Measurements from ENCODE around the gene NALCN. TPM values are rescaled to one million over a fixed set of nuclear protein-coding genes. Genes with fewer than 3 reads are reported as not detected.

Gene NALCN
- total RNA-seq, 5 donors from 2014 or later (not counting 1 experiment from before 2014, with no cell fraction given): not detected

DNA sequence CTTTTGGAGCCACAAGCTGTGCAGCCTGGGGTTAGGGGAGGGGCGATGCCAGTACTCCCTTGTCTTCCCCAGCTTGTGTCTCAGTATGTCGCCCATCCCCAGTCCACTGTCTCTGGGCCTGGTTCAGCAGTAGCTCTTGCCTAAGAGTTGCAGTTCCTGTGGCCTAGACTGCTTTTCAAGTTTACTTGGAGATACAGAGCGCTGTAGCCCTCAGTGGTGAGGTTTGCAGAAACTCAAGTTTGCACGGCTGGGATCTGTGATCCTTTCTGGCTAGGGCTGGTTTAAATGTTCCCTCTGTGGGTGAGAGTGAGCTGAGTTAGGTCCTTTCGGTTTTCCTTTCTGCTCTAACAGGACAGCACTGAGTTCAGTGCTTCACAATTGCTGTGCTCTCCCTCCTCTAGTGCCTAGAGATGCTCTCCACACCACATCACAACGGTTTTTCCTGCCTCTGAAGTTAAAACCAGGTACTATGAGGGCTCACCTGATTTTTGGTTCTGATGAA, 381.1 kb downstream of the NALCN start:
- H3K27me3 Mint-ChIP-seq: peaks cover 13 to 15% of the 10 kb centered on the region in 2 donors
- DNase-seq: no peak
- no peaks in the 10 kb centered on the region for H3K4me1 Mint-ChIP-seq
- H3K4me1 ChIP-seq (ENCODE audit: control insufficient read depth in 1 of 2, extremely low read depth in 1 of 2, insufficient read depth in 2 of 2, low read length in 2 of 2): no peaks in the 10 kb centered on the region
- H3K4me3 Mint-ChIP-seq: no peak overlapping the region
- ChIA-PET POLR2A (interaction anchor here in 1 of 2 donors (0.6 kb wide), 1 partner anchor 918 kb away, joined by 3 read pairs; no protein-coding TSS in a partner anchor), CTCF (no interaction called here)
- peaks cover 0 to 19% of the 10 kb centered on the region in 2 experiments for H3K27me3 ChIP-seq (replicated peaks in 1 of 2; ENCODE audit: control insufficient read depth in 2 of 2, extremely low read depth in 1 of 2, insufficient read depth in 2 of 2, low read length in 1 of 2)
- no peaks in the 10 kb centered on the region for H3K9me3 ChIP-seq
- 79% methylated on average over 4 of the region's 6 CpGs for WGBS (ENCODE audit: insufficient coverage)
- no peak overlapping the region for H3K27ac Mint-ChIP-seq
- H3K36me3 Mint-ChIP-seq: no peaks in the 10 kb centered on the region
- H3K27ac ChIP-seq (ENCODE audit: low read length): no peak overlapping the region
- no peak for ATAC-seq (replicated peaks in 1 of 4)
- H3K36me3 ChIP-seq (ENCODE audit: control insufficient read depth in 2 of 2, extremely low read depth in 1 of 2, insufficient read depth in 1 of 2, low read length in 1 of 2): no peaks in the 10 kb centered on the region
- peaks cover 3 to 13% (median 9%) of the 10 kb centered on the region in 3 donors for H3K9me3 Mint-ChIP-seq
- no peak overlapping the region for H3K4me3 ChIP-seq (ENCODE audit: control insufficient read depth in 1 of 2, extremely low read depth in 1 of 2, low read length in 1 of 2)

DNA sequence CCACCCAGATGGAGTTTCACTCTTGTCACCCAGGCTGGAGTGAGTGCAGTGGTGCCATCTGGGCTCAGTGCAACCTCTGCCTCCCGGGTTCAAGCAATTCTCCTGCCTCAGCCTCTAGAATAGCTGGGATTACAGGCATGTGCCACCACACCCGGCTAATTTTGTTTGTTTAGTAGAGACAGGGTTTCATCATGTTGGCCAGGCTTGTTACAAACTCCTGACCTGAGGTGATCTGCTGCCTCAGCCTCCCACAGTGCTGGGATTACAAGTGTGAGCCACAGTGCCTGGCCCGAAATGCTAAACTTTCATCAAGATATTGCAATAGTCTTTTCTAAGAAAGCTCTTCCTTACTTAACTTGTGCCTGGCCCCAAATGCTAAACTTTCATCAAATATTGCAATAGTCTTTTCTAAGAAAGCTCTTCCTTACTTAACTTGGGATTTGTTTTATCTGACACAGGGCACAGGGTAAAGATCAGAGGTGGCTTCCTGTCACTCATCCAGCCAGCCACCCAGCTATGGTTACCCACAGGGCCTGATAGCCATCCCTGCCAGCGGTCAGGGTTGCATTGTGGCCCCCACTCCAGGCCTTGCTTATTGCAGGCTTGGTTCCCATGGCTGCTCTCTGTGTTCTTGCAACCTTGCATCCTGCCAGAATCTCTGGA, 389.4 kb downstream of the NALCN start:
- H3K9me3 Mint-ChIP-seq: no peaks in the 10 kb centered on the region
- H3K27ac Mint-ChIP-seq: no peak overlapping the region
- Histone ChIP-seq H3K9me3 (no peaks in the 10 kb centered on the region), H3K27me3 (replicated peaks in 1 of 2; ENCODE audit: control insufficient read depth in 2 of 2, extremely low read depth in 1 of 2, insufficient read depth in 2 of 2, low read length in 1 of 2) (peaks cover 0 to 3% of the 10 kb centered on the region in 2 experiments), H3K4me3 (ENCODE audit: control insufficient read depth in 1 of 2, extremely low read depth in 1 of 2, low read length in 1 of 2) (no peak overlapping the region), H3K4me1 (ENCODE audit: control insufficient read depth in 1 of 2, extremely low read depth in 1 of 2, insufficient read depth in 2 of 2, low read length in 2 of 2) (no peaks in the 10 kb centered on the region), H3K36me3 (ENCODE audit: control insufficient read depth in 2 of 2, extremely low read depth in 1 of 2, insufficient read depth in 1 of 2, low read length in 1 of 2) (no peaks in the 10 kb centered on the region), H3K27ac (ENCODE audit: low read length) (no peak overlapping the region)
- DNase-seq: no peak
- 66% methylated on average over 4 of the region's 4 CpGs for WGBS (ENCODE audit: insufficient coverage)
- no peaks in the 10 kb centered on the region for H3K4me1 Mint-ChIP-seq
- ChIA-PET POLR2A (no interaction called here), CTCF (no interaction called here)
- H3K4me3 Mint-ChIP-seq: no peak overlapping the region
- H3K27me3 Mint-ChIP-seq: peaks cover 4 to 14% of the 10 kb centered on the region in 2 donors
- H3K36me3 Mint-ChIP-seq: no peaks in the 10 kb centered on the region
- ATAC-seq (replicated peaks in 1 of 4): no peak

DNA sequence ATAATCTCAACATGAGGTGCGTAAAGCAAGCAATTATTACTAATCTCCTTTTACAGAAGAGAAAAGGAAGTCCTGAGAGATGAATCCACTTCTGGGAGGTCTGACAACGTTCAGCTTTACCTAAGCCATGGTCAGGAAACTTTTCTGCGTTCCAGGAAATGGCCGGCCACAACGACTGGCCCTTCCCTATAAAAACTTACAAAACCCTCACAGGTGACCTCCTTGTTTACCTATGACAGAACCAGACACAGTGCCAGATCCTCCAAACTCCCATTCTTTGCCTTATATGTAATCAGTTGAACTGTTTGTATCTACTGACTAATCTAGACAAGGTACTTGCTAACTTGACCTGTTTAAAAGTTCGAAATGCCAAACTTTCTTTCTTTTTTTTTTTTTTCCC, 390.0 kb downstream of the NALCN start:
- no peaks in the 10 kb centered on the region for H3K36me3 Mint-ChIP-seq
- no peaks in the 10 kb centered on the region for H3K4me1 Mint-ChIP-seq
- WGBS (ENCODE audit: insufficient coverage): 20% methylated on average over 1 of the region's 6 CpGs
- ATAC-seq (replicated peaks in 1 of 4): no peak
- peaks cover 4 to 13% of the 10 kb centered on the region in 2 donors for H3K27me3 Mint-ChIP-seq
- Histone ChIP-seq H3K27ac (ENCODE audit: low read length) (no peak overlapping the region), H3K4me1 (ENCODE audit: control insufficient read depth in 1 of 2, extremely low read depth in 1 of 2, insufficient read depth in 2 of 2, low read length in 2 of 2) (no peaks in the 10 kb centered on the region), H3K9me3 (no peaks in the 10 kb centered on the region), H3K27me3 (replicated peaks in 1 of 2; ENCODE audit: control insufficient read depth in 2 of 2, extremely low read depth in 1 of 2, insufficient read depth in 2 of 2, low read length in 1 of 2) (peaks cover 0 to 3% of the 10 kb centered on the region in 2 experiments), H3K4me3 (ENCODE audit: control insufficient read depth in 1 of 2, extremely low read depth in 1 of 2, low read length in 1 of 2) (no peak overlapping the region), H3K36me3 (ENCODE audit: control insufficient read depth in 2 of 2, extremely low read depth in 1 of 2, insufficient read depth in 1 of 2, low read length in 1 of 2) (no peaks in the 10 kb centered on the region)
- POLR2A ChIA-PET: no interaction called here
- no peaks in the 10 kb centered on the region for H3K9me3 Mint-ChIP-seq
- no peak for DNase-seq
- H3K27ac Mint-ChIP-seq: no peak overlapping the region
- CTCF ChIA-PET: no interaction called here
- H3K4me3 Mint-ChIP-seq: no peak overlapping the region

DNA sequence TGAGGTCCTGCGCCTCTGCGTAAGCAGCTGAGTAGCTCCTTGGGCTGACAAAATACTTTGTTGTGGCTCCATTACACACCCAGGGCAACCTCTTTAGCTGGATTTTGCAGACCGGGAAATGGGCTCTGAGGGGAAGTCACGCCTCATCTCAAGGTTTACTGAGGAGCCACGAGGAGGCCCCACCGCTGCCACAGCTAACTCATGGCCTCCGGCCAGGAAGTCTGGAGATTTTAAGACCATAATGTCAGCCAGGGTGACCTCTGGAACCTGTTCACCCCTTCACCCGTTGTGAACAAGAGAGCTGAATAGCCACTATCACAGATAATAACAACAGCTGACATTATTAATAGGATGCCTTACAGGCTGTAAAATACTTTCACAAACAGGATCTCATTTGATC, 390.4 kb downstream of the NALCN start:
- peaks cover 0 to 3% of the 10 kb centered on the region in 2 experiments for H3K27me3 ChIP-seq (replicated peaks in 1 of 2; ENCODE audit: control insufficient read depth in 2 of 2, extremely low read depth in 1 of 2, insufficient read depth in 2 of 2, low read length in 1 of 2)
- no peaks in the 10 kb centered on the region for H3K36me3 ChIP-seq (ENCODE audit: control insufficient read depth in 2 of 2, extremely low read depth in 1 of 2, insufficient read depth in 1 of 2, low read length in 1 of 2)
- no peaks in the 10 kb centered on the region for H3K9me3 ChIP-seq
- POLR2A ChIA-PET: no interaction called here
- WGBS (ENCODE audit: insufficient coverage): 69% methylated on average over 7 of the region's 8 CpGs
- H3K9me3 Mint-ChIP-seq: no peaks in the 10 kb centered on the region
- ATAC-seq (replicated peaks in 1 of 4): no peak
- H3K27ac Mint-ChIP-seq: no peak overlapping the region
- H3K4me1 Mint-ChIP-seq: no peaks in the 10 kb centered on the region
- H3K36me3 Mint-ChIP-seq: no peaks in the 10 kb centered on the region
- H3K27ac ChIP-seq (ENCODE audit: low read length): no peak overlapping the region
- H3K4me1 ChIP-seq (ENCODE audit: control insufficient read depth in 1 of 2, extremely low read depth in 1 of 2, insufficient read depth in 2 of 2, low read length in 2 of 2): no peaks in the 10 kb centered on the region
- H3K27me3 Mint-ChIP-seq: peaks cover 4 to 10% of the 10 kb centered on the region in 2 donors
- H3K4me3 ChIP-seq (ENCODE audit: control insufficient read depth in 1 of 2, extremely low read depth in 1 of 2, low read length in 1 of 2): no peak overlapping the region
- H3K4me3 Mint-ChIP-seq: no peak overlapping the region
- DNase-seq: no peak
- CTCF ChIA-PET: no interaction called here

DNA sequence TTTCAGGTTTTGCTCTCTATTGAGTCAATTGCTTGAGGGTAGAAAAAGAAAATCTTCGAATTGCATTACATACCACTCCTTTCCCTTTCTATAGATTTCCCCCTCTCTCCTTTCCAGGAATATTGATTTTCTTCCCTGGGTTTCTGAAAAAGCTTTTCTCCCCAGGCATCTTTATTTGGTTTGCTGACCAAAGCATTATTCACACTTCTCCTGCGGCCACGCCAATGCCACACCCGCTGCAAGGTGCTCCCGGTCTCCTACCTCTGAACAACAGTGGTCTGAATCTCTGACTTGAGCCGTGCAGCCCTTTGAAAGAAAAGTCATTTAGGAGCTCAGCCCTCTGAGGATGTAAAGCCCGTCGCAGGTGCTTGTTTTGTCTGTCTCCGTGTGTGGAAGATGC, 390.8 kb downstream of the NALCN start:
- ATAC-seq (replicated peaks in 1 of 4): no peak
- Mint-ChIP-seq H3K36me3 (no peaks in the 10 kb centered on the region), H3K4me3 (no peak overlapping the region), H3K27me3 (peaks cover 4 to 9% of the 10 kb centered on the region in 2 donors), H3K9me3 (no peaks in the 10 kb centered on the region), H3K4me1 (no peaks in the 10 kb centered on the region), H3K27ac (no peak overlapping the region)
- Histone ChIP-seq H3K4me3 (ENCODE audit: control insufficient read depth in 1 of 2, extremely low read depth in 1 of 2, low read length in 1 of 2) (no peak overlapping the region), H3K4me1 (ENCODE audit: control insufficient read depth in 1 of 2, extremely low read depth in 1 of 2, insufficient read depth in 2 of 2, low read length in 2 of 2) (no peaks in the 10 kb centered on the region), H3K9me3 (no peaks in the 10 kb centered on the region), H3K36me3 (ENCODE audit: control insufficient read depth in 2 of 2, extremely low read depth in 1 of 2, insufficient read depth in 1 of 2, low read length in 1 of 2) (no peaks in the 10 kb centered on the region), H3K27ac (ENCODE audit: low read length) (no peak overlapping the region), H3K27me3 (replicated peaks in 1 of 2; ENCODE audit: control insufficient read depth in 2 of 2, extremely low read depth in 1 of 2, insufficient read depth in 2 of 2, low read length in 1 of 2) (peaks cover 0 to 3% of the 10 kb centered on the region in 2 experiments)
- WGBS (ENCODE audit: insufficient coverage): 88% methylated on average over 8 of the region's 9 CpGs
- CTCF ChIA-PET: no interaction called here
- POLR2A ChIA-PET: no interaction called here
- DNase-seq: no peak

DNA sequence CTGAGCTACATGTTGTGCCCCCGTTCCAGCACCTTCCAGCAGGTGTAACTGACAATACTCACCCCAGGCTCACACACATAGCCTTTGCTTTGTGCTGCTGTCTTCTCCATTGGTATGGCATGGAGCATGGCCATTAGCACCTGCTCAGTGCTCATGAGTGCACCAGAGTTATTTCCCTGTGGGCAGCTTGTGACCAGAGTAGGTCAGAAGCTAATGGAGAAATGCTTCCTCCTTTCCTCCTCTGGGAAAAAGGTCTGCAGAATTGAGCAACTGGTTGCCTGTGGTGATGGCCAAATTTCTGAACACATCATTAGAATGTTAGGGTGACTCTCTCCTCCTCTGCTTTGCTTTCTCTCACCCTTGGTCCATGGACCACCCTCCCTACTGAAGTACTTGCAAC, 397.2 kb downstream of the NALCN start:
- ChIA-PET CTCF (interaction anchor here in 1 of 2 donors (0.6 kb wide), 1 partner anchor 103 kb away, joined by 3 read pairs; no protein-coding TSS in a partner anchor), POLR2A (no interaction called here)
- Histone ChIP-seq H3K36me3 (ENCODE audit: control insufficient read depth in 2 of 2, extremely low read depth in 1 of 2, insufficient read depth in 1 of 2, low read length in 1 of 2) (no peaks in the 10 kb centered on the region), H3K4me1 (ENCODE audit: control insufficient read depth in 1 of 2, extremely low read depth in 1 of 2, insufficient read depth in 2 of 2, low read length in 2 of 2) (no peaks in the 10 kb centered on the region), H3K9me3 (no peaks in the 10 kb centered on the region), H3K4me3 (ENCODE audit: control insufficient read depth in 1 of 2, extremely low read depth in 1 of 2, low read length in 1 of 2) (no peak overlapping the region), H3K27ac (ENCODE audit: low read length) (no peak overlapping the region), H3K27me3 (replicated peaks in 1 of 2; ENCODE audit: control insufficient read depth in 2 of 2, extremely low read depth in 1 of 2, insufficient read depth in 2 of 2, low read length in 1 of 2) (peaks cover 0 to 4% of the 10 kb centered on the region in 2 experiments)
- DNase-seq: no peak
- H3K27ac Mint-ChIP-seq: no peak overlapping the region
- no peak overlapping the region for H3K4me3 Mint-ChIP-seq
- peaks cover 26 to 34% of the 10 kb centered on the region in 2 donors for H3K27me3 Mint-ChIP-seq
- 56% methylated on average over 1 of the region's 1 CpG for WGBS (ENCODE audit: insufficient coverage)
- no peaks in the 10 kb centered on the region for H3K36me3 Mint-ChIP-seq
- ATAC-seq (replicated peaks in 1 of 4): no peak
- H3K4me1 Mint-ChIP-seq: no peaks in the 10 kb centered on the region
- H3K9me3 Mint-ChIP-seq: no peaks in the 10 kb centered on the region

All from T-cell (primary cell).